ENCODE measurements around the gene DHRS7.

GRCh38 chr14:60195179-60195810 is 30.1 kb upstream of the DHRS7 start:
- TF ChIP-seq CTCF (conservative IDR thresholded peaks at IDR 0.05; ENCODE audit: low read length) (peak; percentile 66), EZH2phosphoT487 (IDR thresholded peaks at IDR 0.05; ENCODE audit: borderline replicate concordance) (no peak)
